NCI-H748 (cell line): ENCODE results near the gene CDK13.
"Not testable (repeated sequence)": the region's sequence is repeated elsewhere in the genome, so short reads cannot be mapped to it uniquely, and the experiment has no call there.

ENCODE experiments used
- DNase-seq: peaks from one replicate; lab custom pipeline; 2025; ENCODE audit not compliant: unreplicated experiment; lab: John Stamatoyannopoulos, UW

CDK13 gene

GRCh38 chr7:39949971-39950472, at the start of gene CDK13:
Gene CDK13 (plus strand): TSS chr7:39950256. CDS start chr7:39950642, 386 bp downstream.
- peak; percentile 86 for DNase-seq

- DNase-seq = no peak
Measured at GRCh38 chr7:39904077-39904486, 46.0 kb upstream of the CDK13 start.

- no peak for DNase-seq
Measured at GRCh38 chr7:39908141-39908540, 41.9 kb upstream of the CDK13 start.

GRCh38 chr7:39908973-39909372, 41.1 kb upstream of the CDK13 start:
- DNase-seq = no peak

- DNase-seq = no peak
Measured at GRCh38 chr7:39909526-39909925, 40.5 kb upstream of the CDK13 start.

GRCh38 chr7:39910108-39910869, 39.8 kb upstream of the CDK13 start:
- DNase-seq = no peak

GRCh38 chr7:39911167-39911566, 38.9 kb upstream of the CDK13 start:
- no peak for DNase-seq

GRCh38 chr7:39915847-39916246, 34.2 kb upstream of the CDK13 start:
- DNase-seq = not testable (repeated sequence)

- DNase-seq = no peak
Measured at GRCh38 chr7:39919646-39920045, 30.4 kb upstream of the CDK13 start.

GRCh38 chr7:39921506-39922175, 28.4 kb upstream of the CDK13 start:
- DNase-seq = no peak

GRCh38 chr7:39922580-39922979, 27.5 kb upstream of the CDK13 start:
- no peak for DNase-seq

- no peak for DNase-seq
Measured at GRCh38 chr7:39923091-39923490, 27.0 kb upstream of the CDK13 start.

GRCh38 chr7:39924122-39924521, 25.9 kb upstream of the CDK13 start:
- no peak for DNase-seq

GRCh38 chr7:39926111-39926510, 23.9 kb upstream of the CDK13 start:
- DNase-seq = no peak

GRCh38 chr7:39927018-39927417, 23.0 kb upstream of the CDK13 start:
- DNase-seq = no peak

- no peak for DNase-seq
Measured at GRCh38 chr7:39934132-39934531, 15.9 kb upstream of the CDK13 start.

GRCh38 chr7:39936761-39937160, 13.3 kb upstream of the CDK13 start:
- DNase-seq = no peak

- DNase-seq = no peak
Measured at GRCh38 chr7:39937366-39938153, 12.5 kb upstream of the CDK13 start.

- DNase-seq = no peak
Measured at GRCh38 chr7:39942883-39943282, 7.2 kb upstream of the CDK13 start.

- peak; percentile 5 for DNase-seq
Measured at GRCh38 chr7:39946693-39947092, 3.4 kb upstream of the CDK13 start.

- DNase-seq = peak; percentile 31
Measured at GRCh38 chr7:39948375-39948955, 1.6 kb upstream of the CDK13 start.
